Cortex of kidney (tissue), 1 donor: ENCODE data around the gene PRRT1B.
A peak's percentile ranks its signal among the peaks of the same experiment; 100 is the strongest.
"Not testable (repeated sequence)": the region's sequence is repeated elsewhere in the genome, so short reads cannot be mapped to it uniquely, and the experiment has no call there.

ENCODE experiments used
- DNase-seq: peaks from one replicate; lab custom pipeline; 2025; lab: John Stamatoyannopoulos, UW

PRRT1B gene

GRCh38 chr9:131522257-131523085, 22.9 kb upstream of the PRRT1B start:
- DNase-seq = no peak

DNA sequence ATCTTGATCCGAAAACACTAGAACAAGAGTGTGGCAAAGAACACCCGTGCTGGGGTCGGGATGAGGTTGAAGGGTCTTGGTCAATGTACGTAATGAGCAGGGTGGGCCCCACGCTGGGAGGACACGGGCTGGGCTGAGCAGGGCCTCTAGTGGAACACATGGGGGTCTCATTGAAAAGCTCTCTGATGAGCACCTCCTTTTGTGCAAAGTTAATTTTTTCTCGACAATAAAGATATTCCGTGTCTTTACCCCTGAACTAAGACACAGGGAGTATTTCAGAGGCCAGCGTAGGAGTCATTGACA, 22.3 kb upstream of the PRRT1B start:
- DNase-seq = no peak

GRCh38 chr9:131523451-131524435, 21.6 kb upstream of the PRRT1B start:
- no peak for DNase-seq

DNA sequence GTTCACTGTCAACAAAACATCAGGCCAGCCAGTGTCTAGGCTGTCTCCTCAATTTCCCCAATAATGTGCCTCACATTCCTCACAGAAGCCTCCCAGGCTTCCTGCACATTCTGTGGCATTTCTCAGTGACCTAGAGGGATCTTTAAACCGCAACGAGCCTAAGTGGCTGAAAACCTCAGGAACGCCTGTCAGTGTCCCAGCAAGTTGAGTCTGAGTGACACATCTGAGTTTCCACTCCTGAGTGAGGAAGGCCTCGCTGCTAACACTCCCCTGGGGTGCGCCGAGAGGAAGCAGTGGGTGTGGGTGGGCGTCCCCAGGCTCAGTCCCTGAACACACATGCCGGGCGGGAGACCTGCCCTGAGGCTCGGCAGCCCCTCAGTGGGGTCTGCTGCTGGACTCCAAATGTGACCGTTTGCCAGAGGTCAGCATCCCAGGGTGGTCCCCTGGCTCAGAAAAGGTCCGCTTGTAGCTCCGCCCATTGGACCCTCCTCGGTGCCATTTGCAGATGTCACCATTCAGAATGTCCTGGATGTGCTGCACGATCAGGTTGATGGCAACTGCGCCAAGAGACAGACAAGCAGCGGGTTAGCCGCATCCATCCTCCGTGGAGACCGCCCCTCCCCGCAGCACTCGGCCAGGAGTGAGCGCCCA, 20.5 kb upstream of the PRRT1B start:
- DNase-seq = no peak

DNA sequence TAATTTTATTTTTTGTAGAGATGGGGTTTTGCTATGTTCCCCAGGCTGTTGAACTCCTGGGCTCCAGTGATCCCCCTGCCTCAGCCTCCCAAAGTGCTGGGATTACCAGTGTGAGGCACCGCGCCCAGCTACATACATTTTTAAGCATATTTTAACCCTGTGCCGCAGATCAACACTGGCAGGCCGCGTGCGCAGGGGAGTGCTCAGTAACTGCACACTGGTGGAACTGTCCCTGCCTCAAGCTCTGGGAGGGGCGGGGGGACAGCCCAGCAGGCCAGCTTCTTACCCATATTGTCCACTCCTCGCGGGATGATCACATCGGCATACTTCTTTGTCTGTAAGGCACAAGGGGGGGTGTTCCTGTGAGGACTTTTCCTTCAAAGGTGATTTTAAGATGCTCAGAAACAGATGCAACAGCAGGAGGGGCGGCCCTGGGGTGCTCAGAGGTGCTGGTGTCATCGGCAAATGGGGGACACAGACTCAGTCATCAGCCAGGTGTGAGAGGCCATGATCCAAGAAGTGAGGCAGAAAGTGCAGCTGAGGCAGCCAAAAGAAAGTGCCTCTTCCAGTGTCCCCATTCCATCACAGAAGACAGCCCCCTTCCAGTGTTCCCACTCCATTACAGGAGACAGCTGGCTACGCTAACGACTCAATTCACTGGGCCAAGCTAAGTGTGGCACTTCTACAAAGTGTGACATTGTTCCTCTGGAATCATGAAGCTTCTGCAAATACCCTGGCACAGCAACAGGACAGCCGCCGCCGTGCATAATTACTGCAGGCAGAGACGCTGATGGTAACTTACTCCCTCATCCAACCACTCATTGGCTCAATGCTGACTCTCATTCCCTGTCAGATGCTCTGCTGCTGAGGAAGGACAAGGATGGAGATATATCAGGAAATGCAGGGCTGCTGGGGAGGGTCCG, 19.4 kb upstream of the PRRT1B start:
- DNase-seq = no peak

DNA sequence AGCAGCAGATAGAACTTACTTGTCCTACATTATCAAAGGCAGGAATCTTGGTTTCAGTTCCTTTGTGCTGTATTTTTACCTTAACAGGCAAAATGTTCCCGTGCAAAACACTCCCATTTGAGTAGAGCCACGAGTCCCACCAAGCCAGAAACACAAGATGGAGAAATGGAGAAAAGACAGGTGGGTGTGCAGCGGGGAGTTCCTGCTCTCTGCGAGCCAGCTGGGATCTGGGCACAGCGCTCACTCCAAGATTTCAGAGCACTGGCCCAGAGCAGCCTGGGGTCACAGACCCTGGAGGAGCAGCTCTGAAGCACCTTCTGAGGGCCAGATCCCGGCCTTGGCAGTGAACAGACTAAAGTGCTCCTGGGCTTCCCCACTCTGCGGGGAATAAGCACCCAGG, 17.1 kb upstream of the PRRT1B start:
- DNase-seq = no peak

- no peak for DNase-seq
Measured at GRCh38 chr9:131528886-131529505, 16.3 kb upstream of the PRRT1B start.

GRCh38 chr9:131529597-131530545, 15.5 kb upstream of the PRRT1B start:
- DNase-seq = no peak

- DNase-seq = no peak
Measured at GRCh38 chr9:131530546-131530919, 14.8 kb upstream of the PRRT1B start.

GRCh38 chr9:131530920-131531832, 14.1 kb upstream of the PRRT1B start, which contains the start of gene UCK1:
UCK1 (minus strand) TSS chr9:131531263; CDS start chr9:131531174, 89 bp downstream.
- peak; percentile 47 for DNase-seq

DNA sequence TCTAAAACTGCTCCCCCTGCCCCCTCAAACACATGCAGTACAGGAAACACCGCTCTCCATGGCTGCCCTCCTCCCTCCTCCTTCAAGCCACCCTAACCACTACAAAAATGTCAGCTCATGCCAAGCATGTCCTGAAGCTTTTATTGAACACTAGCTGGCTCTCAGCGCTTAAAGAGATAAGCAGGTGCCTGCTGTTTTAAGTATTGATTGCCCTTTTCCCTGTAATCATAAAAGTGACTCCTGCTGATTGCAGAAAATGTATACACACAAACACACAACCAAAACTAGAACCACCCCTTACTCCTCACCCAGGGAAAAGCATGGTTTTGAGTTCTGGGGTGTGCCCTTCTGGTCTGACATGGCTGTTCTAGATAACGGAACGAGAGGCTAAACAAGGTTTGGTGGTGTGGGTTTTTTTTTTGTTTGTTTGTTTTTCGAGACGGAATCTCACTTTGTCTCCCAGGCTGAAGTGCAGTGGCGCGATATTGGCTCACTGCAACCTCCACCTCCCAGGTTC, 10.5 kb upstream of the PRRT1B start:
- no peak for DNase-seq

- no peak for DNase-seq
Measured at GRCh38 chr9:131537946-131538345, 7.4 kb upstream of the PRRT1B start.

GRCh38 chr9:131539223-131539923, 6.0 kb upstream of the PRRT1B start:
- no peak for DNase-seq

- DNase-seq = no peak
Measured at GRCh38 chr9:131543141-131543540, 2.2 kb upstream of the PRRT1B start.

- no peak for DNase-seq
Measured at GRCh38 chr9:131545786-131546335, 538 bp downstream of the PRRT1B start.

- no peak for DNase-seq
Measured at GRCh38 chr9:131546336-131547084, 1.2 kb downstream of the PRRT1B start.

GRCh38 chr9:131549186-131549585, 3.9 kb downstream of the PRRT1B start:
- not testable (repeated sequence) for DNase-seq
